B cell (primary cell): ENCODE data around the gene NR6A1. TPM values are rescaled to one million over a fixed set of nuclear protein-coding genes. Genes with fewer than 3 reads are reported as not detected.

Experiments used
- ATAC-seq: fragments of 200-7000 bp; cut with Tn5 transposase; one replicate; pipeline ENCODE4 v1.10.0; 2021; ENCODE audit warnings: low read depth, mild to moderate bottlenecking, moderate number of reproducible peaks, moderate library complexity
- CTCF ChIA-PET: fragments of 350-600 bp; sonication (Branson Sonifier 250); formaldehyde crosslinking; loops from one replicate; lab custom pipeline; 2021; ENCODE audit warnings: antibody characterized with exemption, inconsistent platforms; lab: Charles Lee
- POLR2A ChIA-PET: fragments of 350-600 bp; sonication (Branson Sonifier 250); formaldehyde crosslinking; loops from one replicate; lab custom pipeline; 2021; ENCODE audit warnings: antibody characterized with exemption; lab: Charles Lee
- DNase-seq: peaks from one replicate; pipeline ENCODE4 v3.0.0; 2013
- H2AFZ ChIP-seq: 2 replicates; pipeline ENCODE4 v1.6.1; 2012; ENCODE audit warnings: mild to moderate bottlenecking, low read depth, low read length; ENCODE audit not compliant: insufficient read depth, poor library complexity, severe bottlenecking
- H3K27ac ChIP-seq, 2 donors: 1 replicate in 1 of 2; 2 replicates in 1 of 2; pipeline ENCODE4 v1.5.1; 2012 to 2013; ENCODE audit warnings: low read length in 2 of 2, mild to moderate bottlenecking in 2 of 2, moderate library complexity in 1 of 2
- H3K27me3 ChIP-seq, 4 experiments: fragments of 200-600 bp in 1 of 4; sonication (generic) in 1 of 4; replicated peaks in 1 of 4; 1 replicate in 2 of 4; 2 replicates in 2 of 4; pipeline versions ENCODE4 v1.6.1 to v1.7.0; 2013 to 2016; ENCODE audit warnings: low read length in 3 of 4, mild to moderate bottlenecking in 2 of 4, mixed read lengths in 1 of 4, moderate library complexity in 1 of 4; ENCODE audit not compliant: insufficient read depth in 4 of 4, control insufficient read depth in 3 of 4; ENCODE audit errors: control extremely low read depth in 1 of 4
- H3K36me3 ChIP-seq, 2 experiments: replicated peaks in 1 of 2; 1 replicate in 1 of 2; 2 replicates in 1 of 2; pipeline versions ENCODE4 v1.6.1 to v1.7.1; 2013; ENCODE audit warnings: low read length in 1 of 2; ENCODE audit not compliant: insufficient read depth in 2 of 2, control insufficient read depth in 1 of 2; ENCODE audit errors: control extremely low read depth in 1 of 2, extremely low read depth in 1 of 2
- H3K4me1 ChIP-seq, 2 donors: fragments of 200-600 bp in 1 of 2; sonication (generic) in 1 of 2; 1 replicate in 1 of 2; 2 replicates in 1 of 2; pipeline versions ENCODE4 v1.5.1 to v1.6.1; 2013 to 2017; ENCODE audit warnings: low read length in 2 of 2; ENCODE audit not compliant: control insufficient read depth in 2 of 2, insufficient read depth in 2 of 2
- H3K4me2 ChIP-seq: replicated peaks from 2 replicates; pipeline ENCODE3; 2012; ENCODE audit warnings: mild to moderate bottlenecking, low read depth, low read length; ENCODE audit not compliant: poor library complexity, severe bottlenecking
- H3K4me3 ChIP-seq, 5 experiments: fragments of 200-600 bp in 1 of 5; sonication (generic) in 1 of 5; 1 replicate in 3 of 5; 2 replicates in 2 of 5; pipeline versions ENCODE4 v1.5.1 to v1.7.0; 2011 to 2016; ENCODE audit warnings: low read length in 4 of 5, mild to moderate bottlenecking in 4 of 5, low read depth in 2 of 5, control low read depth in 1 of 5, moderate library complexity in 1 of 5; ENCODE audit not compliant: insufficient read depth in 1 of 5; ENCODE audit errors: control extremely low read depth in 1 of 5, extremely low read depth in 1 of 5
- H3K79me2 ChIP-seq: fragments of 200-600 bp; sonication (generic); one replicate; pipeline ENCODE4 v1.6.0; 2016; ENCODE audit warnings: low read length; ENCODE audit not compliant: control insufficient read depth, insufficient read depth
- H3K9ac ChIP-seq: fragments of 200-600 bp; sonication (generic); 2 replicates; pipeline ENCODE4 v1.6.1; 2017; ENCODE audit warnings: mild to moderate bottlenecking, low read length, moderate library complexity
- H3K9me3 ChIP-seq, 3 donors: one replicate each; pipeline versions ENCODE4 v1.6.1 to v1.7.1; 2013; ENCODE audit warnings: low read length in 2 of 3; ENCODE audit not compliant: control insufficient read depth in 2 of 3, insufficient read depth in 1 of 3; ENCODE audit errors: control extremely low read depth in 1 of 3
- H4K20me1 ChIP-seq: 2 replicates; pipeline ENCODE4 v1.6.0; 2012; ENCODE audit warnings: mild to moderate bottlenecking, low read length; ENCODE audit not compliant: insufficient read depth, control insufficient read depth, poor library complexity, severe bottlenecking
- H3K27ac Mint-ChIP-seq: one replicate; pipeline ENCODE4 v1.8.0; 2021; ENCODE audit warnings: mixed read lengths
- H3K27me3 Mint-ChIP-seq: one replicate; pipeline ENCODE4 v1.8.0; 2021; ENCODE audit warnings: mixed read lengths
- H3K4me1 Mint-ChIP-seq: one replicate; pipeline ENCODE4 v1.8.0; 2021; ENCODE audit warnings: mixed read lengths
- H3K4me3 Mint-ChIP-seq: one replicate; pipeline ENCODE4 v1.8.0; 2021; ENCODE audit warnings: mixed read lengths
- H3K9me3 Mint-ChIP-seq: one replicate; pipeline ENCODE4 v1.8.0; 2022; ENCODE audit warnings: mixed read lengths; ENCODE audit not compliant: insufficient read depth
- EZH2 ChIP-seq: IDR thresholded peaks from 2 replicates; pipeline ENCODE4 v1.6.1; 2012; ENCODE audit warnings: borderline replicate concordance, low read depth, mild to moderate bottlenecking, moderate library complexity, low read length; ENCODE audit not compliant: insufficient read depth, poor library complexity, severe bottlenecking
- WGBS: methylation state at CpG from one replicate; pipeline ENCODE4 v1.1.5; 2013; ENCODE audit warnings: missing lambda C conversion rate; ENCODE audit not compliant: insufficient coverage; 5-methylcytosine and 5-hydroxymethylcytosine counted together
- intact Hi-C: fragments of 100-400 bp; cut with micrococcal nuclease; formaldehyde crosslinking; loops from one replicate; pipeline ENCODE4 v1.10.0; 2022
- polyA plus RNA-seq: library from polyadenylated mRNA; depleted of rRNA; stranded (reverse); fragments of >200 nt; gene quantifications from 2 replicates; pipeline ENCODE4 v1.2.3, GENCODE V29; 2012
- total RNA-seq, 2 donors: library from RNA; stranded (reverse); fragments of 120-200 nt in 1 of 2; gene quantifications; 1 replicate in 1 of 2; 2 replicates in 1 of 2; pipeline versions ENCODE4 v1.2.3 to v1.2.4, GENCODE V29; 2013 to 2022
- TF ChIP-seq, protein P1 (sequence below): fragments of 200-600 bp; IDR thresholded peaks from one replicate; pipeline ENCODE4 v1.8.0; 2022; ENCODE audit warnings: antibody characterized with exemption, mild to moderate bottlenecking

Gene NR6A1
- total and polyA plus RNA-seq, 2 donors (not counting 1 experiment from before 2014, with no cell fraction given) = 0.09 to 0.67 TPM

DNA sequence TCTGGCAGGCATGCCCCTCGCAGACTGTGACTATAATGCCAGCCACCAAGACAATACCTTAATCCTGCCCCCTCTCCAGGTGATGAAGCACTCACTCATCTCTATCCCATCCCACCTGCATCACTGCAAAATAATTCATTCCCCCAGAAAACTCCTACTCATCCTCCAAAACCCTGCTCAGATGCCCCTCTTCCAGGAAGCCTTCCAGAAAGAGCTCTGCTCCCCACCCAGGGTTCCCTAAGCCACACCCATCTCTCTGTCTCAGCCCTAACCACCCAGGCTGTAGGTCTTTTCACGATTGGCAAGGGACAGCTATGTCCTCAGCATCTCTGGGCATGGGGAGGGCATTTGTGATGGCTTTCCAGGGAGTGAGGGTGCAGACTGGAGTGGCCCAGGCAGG lies 281.1 kb downstream of the NR6A1 start:
- Mint-ChIP-seq H3K4me3 (no peak overlapping the region), H3K27me3 (peaks cover 15% of the 10 kb centered on the region), H3K27ac (no peak overlapping the region), H3K4me1 (no peaks in the 10 kb centered on the region), H3K9me3 (no peaks in the 10 kb centered on the region)
- Histone ChIP-seq H3K4me3 (no peak overlapping the region), H3K4me2 (no peak overlapping the region), H3K9me3 (peaks cover 0 to 4% (median 0%) of the 10 kb centered on the region in 3 donors), H3K79me2 (no peaks in the 10 kb centered on the region), H3K27me3 (no peaks in the 10 kb centered on the region), H3K9ac (no peak overlapping the region), H2AFZ (no peak overlapping the region), H3K27ac (no peak overlapping the region), H3K4me1 (no peaks in the 10 kb centered on the region), H3K36me3 (no peaks in the 10 kb centered on the region), H4K20me1 (no peaks in the 10 kb centered on the region)
- POLR2A ChIA-PET = no interaction called here
- no peak for TF ChIP-seq EZH2
- TF ChIP-seq, protein P1, sequence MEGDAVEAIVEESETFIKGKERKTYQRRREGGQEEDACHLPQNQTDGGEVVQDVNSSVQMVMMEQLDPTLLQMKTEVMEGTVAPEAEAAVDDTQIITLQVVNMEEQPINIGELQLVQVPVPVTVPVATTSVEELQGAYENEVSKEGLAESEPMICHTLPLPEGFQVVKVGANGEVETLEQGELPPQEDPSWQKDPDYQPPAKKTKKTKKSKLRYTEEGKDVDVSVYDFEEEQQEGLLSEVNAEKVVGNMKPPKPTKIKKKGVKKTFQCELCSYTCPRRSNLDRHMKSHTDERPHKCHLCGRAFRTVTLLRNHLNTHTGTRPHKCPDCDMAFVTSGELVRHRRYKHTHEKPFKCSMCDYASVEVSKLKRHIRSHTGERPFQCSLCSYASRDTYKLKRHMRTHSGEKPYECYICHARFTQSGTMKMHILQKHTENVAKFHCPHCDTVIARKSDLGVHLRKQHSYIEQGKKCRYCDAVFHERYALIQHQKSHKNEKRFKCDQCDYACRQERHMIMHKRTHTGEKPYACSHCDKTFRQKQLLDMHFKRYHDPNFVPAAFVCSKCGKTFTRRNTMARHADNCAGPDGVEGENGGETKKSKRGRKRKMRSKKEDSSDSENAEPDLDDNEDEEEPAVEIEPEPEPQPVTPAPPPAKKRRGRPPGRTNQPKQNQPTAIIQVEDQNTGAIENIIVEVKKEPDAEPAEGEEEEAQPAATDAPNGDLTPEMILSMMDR = no peak
- 88% methylated on average over 2 of the region's 2 CpGs for WGBS
- intact Hi-C loops = no loop called here
- no peak for DNase-seq
- ATAC-seq = no peak
- CTCF ChIA-PET = no interaction called here

DNA sequence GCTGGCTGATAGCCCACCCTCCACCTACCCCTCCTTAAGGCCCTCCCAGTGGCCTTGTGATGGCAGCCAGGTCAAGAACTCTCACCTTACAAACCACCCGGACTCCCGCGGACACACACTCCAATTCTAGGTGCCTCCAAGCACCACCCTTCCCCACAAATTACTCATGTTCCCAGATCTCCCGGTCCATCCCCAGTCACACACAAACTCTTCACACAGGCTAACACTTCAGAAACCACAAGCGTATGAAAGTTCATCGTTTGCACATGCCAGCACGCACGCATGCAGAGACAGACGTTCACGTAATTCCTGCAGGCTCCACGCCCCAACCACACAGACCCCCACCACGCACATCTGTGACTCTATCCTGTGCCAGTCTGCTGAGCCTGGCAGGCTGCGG lies 281.9 kb downstream of the NR6A1 start:
- CTCF ChIA-PET = no interaction called here
- WGBS = 87% methylated on average over 12 of the region's 13 CpGs

More for the DNA sequence above, 281.9 kb downstream of the NR6A1 start:
- Histone ChIP-seq H3K79me2 (no peaks in the 10 kb centered on the region), H3K4me1 (no peaks in the 10 kb centered on the region), H3K4me2 (no peak overlapping the region), H3K27me3 (no peaks in the 10 kb centered on the region), H2AFZ (no peak overlapping the region), H4K20me1 (no peaks in the 10 kb centered on the region), H3K9ac (no peak overlapping the region), H3K36me3 (no peaks in the 10 kb centered on the region), H3K4me3 (no peak overlapping the region), H3K9me3 (peaks cover 0 to 4% (median 0%) of the 10 kb centered on the region in 3 donors), H3K27ac (no peak overlapping the region)
- H3K9me3 Mint-ChIP-seq = no peaks in the 10 kb centered on the region
- POLR2A ChIA-PET = no interaction called here
- TF ChIP-seq, protein P1 = no peak
- TF ChIP-seq EZH2 = no peak
- H3K27me3 Mint-ChIP-seq = peaks cover 15% of the 10 kb centered on the region
- ATAC-seq = no peak
- no peak overlapping the region for H3K4me3 Mint-ChIP-seq
- DNase-seq = no peak
- H3K27ac Mint-ChIP-seq = no peak overlapping the region
- intact Hi-C loops = no loop called here
- H3K4me1 Mint-ChIP-seq = no peaks in the 10 kb centered on the region
